ENCODE results near the gene TBXT. TPM values are rescaled to one million over a fixed set of nuclear protein-coding genes. Genes with fewer than 3 reads are reported as not detected.

Gene TBXT
- not detected in 2 replicates for total RNA-seq (2022)
- not detected for Bru-seq, nascent RNA
- not detected for BruChase-seq, experiment 1, labeled RNA remaining after a 6-hour chase
- BruChase-seq, experiment 2, labeled RNA remaining after a 2-hour chase: percentile 7 among the genes with signal in this experiment
- long read RNA-seq: 0 reads

- BruUV-seq (replicated peaks): no TSS peak
- TF ChIP-seq CTCF (IDR thresholded peaks at IDR 0.05; ENCODE audit: unreplicated experiment): no peak
- H3K4me1 Mint-ChIP-seq (ENCODE audit: insufficient read depth, unreplicated experiment): no peaks in the 10 kb centered on the region
- H3K36me3 Mint-ChIP-seq (ENCODE audit: insufficient read depth, unreplicated experiment): no peaks in the 10 kb centered on the region
- H3K27ac Mint-ChIP-seq (ENCODE audit: low read depth, unreplicated experiment): no peak within 1 kb of the TSS
- no peak for DNase-seq (ENCODE audit: unreplicated experiment)
- no peak within 1 kb of the TSS for H3K4me3 Mint-ChIP-seq (ENCODE audit: unreplicated experiment)
- H3K9me3 Mint-ChIP-seq (ENCODE audit: unreplicated experiment): no peaks in the 10 kb centered on the region
- CTCF ChIA-PET: no interaction called here
- H3K27me3 Mint-ChIP-seq (ENCODE audit: insufficient read depth, unreplicated experiment): peaks cover 29% of the 10 kb centered on the region
- POLR2A ChIA-PET: no interaction called here
- intact Hi-C loops (cut with micrococcal nuclease): no loop called here
These were observed at the start of gene TBXT for GRCh38 chr6:166167801-166168615. TBXT (minus strand) TSS chr6:166167851; CDS start chr6:166167591, 260 bp downstream.

GRCh38 chr6:166207284-166207561 lies 39.6 kb upstream of the TBXT start:
- Mint-ChIP-seq H3K36me3 (ENCODE audit: insufficient read depth, unreplicated experiment) (peaks cover 7% of the 10 kb centered on the region), H3K27ac (ENCODE audit: low read depth, unreplicated experiment) (no peak overlapping the region), H3K9me3 (ENCODE audit: unreplicated experiment) (peaks cover 12% of the 10 kb centered on the region), H3K4me1 (ENCODE audit: insufficient read depth, unreplicated experiment) (no peaks in the 10 kb centered on the region), H3K4me3 (ENCODE audit: unreplicated experiment) (no peak overlapping the region), H3K27me3 (ENCODE audit: insufficient read depth, unreplicated experiment) (no peaks in the 10 kb centered on the region)
- TF ChIP-seq CTCF (IDR thresholded peaks at IDR 0.05; ENCODE audit: unreplicated experiment): no peak
- ChIA-PET POLR2A (interaction anchor here (0.6 kb wide), 1 partner anchor 769 kb away, joined by 4 read pairs; no protein-coding TSS in a partner anchor), CTCF (no interaction called here)
- BruUV-seq (replicated peaks): no TSS peak
- no peak for DNase-seq (ENCODE audit: unreplicated experiment)
- intact Hi-C loops (cut with micrococcal nuclease): no loop called here

DNA sequence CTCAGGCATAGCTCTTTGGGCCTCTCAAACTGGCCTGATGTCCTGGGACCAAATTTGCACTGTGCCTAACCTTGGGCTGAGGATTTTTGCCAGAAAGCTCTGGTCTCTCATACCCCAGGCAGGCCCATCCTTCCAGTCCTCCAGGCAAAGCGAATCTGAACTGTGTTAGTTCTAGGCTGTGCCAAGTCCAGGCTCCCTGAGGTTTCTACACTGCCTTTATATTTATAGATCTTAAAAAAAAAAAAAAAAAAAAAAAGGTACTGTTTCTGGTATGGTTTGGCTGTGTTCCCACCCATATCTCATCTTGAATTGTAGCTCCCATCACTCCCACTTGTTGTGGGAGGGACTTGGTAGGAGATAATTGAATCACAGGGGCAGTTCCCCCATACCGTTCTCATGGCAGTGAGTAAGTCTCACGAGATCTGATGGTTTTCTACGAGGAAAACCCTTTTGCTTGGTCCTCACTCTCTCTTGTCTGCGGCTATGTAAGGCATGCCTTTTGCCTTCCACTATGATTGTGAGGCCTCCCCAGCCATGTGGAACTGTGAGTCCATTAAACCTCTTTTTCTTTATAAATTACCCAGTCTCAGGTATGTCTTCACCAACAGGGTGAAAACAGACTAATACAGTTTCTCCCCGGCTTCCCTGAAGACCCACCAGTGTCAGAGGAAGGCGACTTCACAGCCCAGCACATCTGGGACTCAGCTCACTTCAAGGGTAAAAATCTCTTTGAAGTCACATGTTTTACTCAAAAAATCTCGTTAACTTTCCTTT lies 39.0 kb upstream of the TBXT start:
- POLR2A ChIA-PET: interaction anchor here (0.6 kb wide), 1 partner anchor 768 kb away, joined by 4 read pairs; no protein-coding TSS in a partner anchor
- H3K9me3 Mint-ChIP-seq (ENCODE audit: unreplicated experiment): peaks cover 10% of the 10 kb centered on the region

More for the DNA sequence above, 39.0 kb upstream of the TBXT start:
- Mint-ChIP-seq H3K36me3 (ENCODE audit: insufficient read depth, unreplicated experiment) (peaks cover 7% of the 10 kb centered on the region), H3K27ac (ENCODE audit: low read depth, unreplicated experiment) (no peak overlapping the region), H3K4me1 (ENCODE audit: insufficient read depth, unreplicated experiment) (no peaks in the 10 kb centered on the region), H3K27me3 (ENCODE audit: insufficient read depth, unreplicated experiment) (no peaks in the 10 kb centered on the region), H3K4me3 (ENCODE audit: unreplicated experiment) (no peak overlapping the region)
- CTCF ChIA-PET: interaction anchor here (0.6 to 0.7 kb wide), 2 partner anchors 10 to 116 kb away, joined by 3 read pairs; no protein-coding TSS in a partner anchor
- intact Hi-C loops (cut with micrococcal nuclease): no loop called here
- no TSS peak for BruUV-seq (replicated peaks)
- TF ChIP-seq CTCF (IDR thresholded peaks at IDR 0.05; ENCODE audit: unreplicated experiment): no peak
- no peak for DNase-seq (ENCODE audit: unreplicated experiment)

All from MCF 10A (cell line).